HG03521 (cell line): ENCODE data around the gene COL4A3.
"Not testable (repeated sequence)": the region's sequence is repeated elsewhere in the genome, so short reads cannot be mapped to it uniquely, and the experiment has no call there.

Source experiments
- ATAC-seq: cut with Tn5 transposase; IDR thresholded peaks from one replicate; pipeline ENCODE4 v1.9.1; 2021; ENCODE audit warnings: mild to moderate bottlenecking, moderate library complexity; ENCODE audit not compliant: unreplicated experiment

Gene COL4A3

DNA sequence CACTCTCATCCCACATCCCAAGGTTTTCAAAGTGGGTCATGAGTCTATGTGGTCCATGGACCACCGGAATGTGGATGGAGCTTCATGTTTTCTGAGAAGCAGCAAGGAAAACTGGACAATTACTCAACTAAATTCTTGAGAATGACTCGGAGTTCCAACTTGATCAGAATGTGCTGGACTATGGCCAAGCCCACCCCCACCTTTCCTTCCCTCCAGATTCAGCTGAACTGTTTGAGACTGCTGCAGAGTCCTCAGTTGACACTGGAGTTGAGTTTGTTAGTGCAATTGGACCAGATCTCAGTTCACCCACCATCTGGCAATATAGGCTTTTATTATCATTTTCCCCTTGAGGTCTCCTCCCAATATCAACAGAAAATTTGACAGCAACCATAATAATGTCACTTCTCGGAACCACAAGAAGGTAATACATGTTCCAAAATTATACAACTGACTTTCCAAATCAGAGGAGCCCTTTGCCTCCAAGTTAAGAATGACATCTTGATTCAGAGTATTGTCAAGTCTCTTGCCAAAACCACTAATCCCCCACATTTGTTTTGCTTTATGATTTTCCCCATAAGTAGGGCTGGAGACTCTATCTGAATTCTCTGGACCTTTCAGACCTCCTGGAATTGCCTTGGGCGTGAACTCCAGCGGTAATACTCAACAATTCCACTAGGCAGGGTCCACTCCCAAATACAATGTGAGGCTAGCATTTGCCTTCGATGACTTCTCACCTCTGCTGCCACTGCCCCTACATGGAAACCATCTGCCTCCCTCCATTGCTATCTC lies 9.2 kb upstream of the COL4A3 start:
- ATAC-seq: no peak

DNA sequence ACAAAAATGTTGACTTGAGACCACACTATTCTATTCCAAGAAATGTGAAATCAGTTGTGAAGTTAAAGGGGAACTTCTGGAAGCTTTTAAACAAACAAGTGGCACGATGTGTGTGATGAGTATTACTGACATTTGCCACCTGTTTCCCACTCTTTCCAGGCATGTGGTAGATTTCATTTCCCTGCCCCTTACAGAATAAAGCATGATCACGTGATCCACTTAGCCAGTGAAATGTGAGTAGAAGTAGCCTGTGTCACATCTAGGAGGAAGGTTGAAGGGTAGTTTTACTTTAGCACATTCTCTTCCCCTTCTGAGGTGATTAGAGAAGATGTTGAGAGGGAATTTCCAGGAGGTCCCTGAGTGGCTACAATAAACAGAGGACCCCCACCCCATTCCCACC lies 4.3 kb upstream of the COL4A3 start:
- ATAC-seq: no peak

DNA sequence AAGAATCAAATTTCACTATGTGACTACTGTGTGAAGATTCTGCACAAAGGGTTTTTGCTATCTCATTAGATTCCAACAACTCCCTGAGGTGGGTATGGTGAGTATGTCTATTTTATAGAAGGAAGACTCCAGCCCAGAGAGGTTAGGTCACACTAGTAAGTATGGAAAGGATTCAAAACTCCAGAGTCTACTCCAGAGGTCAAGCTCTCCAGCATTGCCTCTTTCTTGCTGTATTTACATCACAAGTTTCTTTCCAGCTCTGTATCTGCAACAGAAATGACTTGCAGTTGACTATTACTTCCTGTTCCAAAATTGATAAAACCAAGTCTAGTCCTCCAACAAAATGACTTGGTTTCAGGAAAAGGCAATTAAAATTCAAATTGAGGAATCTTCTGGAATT lies 2.5 kb upstream of the COL4A3 start:
- no peak for ATAC-seq

DNA sequence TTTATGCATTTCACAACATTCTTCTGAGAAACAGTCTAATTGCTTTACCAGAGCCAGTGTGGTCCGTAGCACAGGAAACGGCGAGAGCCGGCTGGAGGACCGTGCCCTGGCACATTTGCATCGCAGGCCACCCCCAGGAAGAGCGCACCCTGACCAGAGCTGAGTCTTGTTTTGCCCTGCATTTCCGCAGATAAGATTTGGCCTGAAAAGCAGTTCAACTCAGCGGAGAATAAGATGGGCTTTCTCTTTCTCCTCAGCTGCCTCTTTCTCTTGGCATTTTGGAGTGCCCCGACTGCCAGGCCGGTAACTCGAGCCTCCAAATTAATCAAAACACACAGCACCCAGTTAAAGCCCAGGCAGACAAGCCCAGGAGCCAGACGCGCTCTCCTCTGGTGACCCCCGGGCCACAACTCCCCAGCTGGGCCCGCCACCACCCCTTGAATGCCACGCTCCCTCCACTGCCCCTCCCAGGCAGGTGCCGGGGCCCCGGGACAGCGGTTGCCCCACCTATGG lies 883 bp upstream of the COL4A3 start:
- ATAC-seq: peak; percentile 57

DNA sequence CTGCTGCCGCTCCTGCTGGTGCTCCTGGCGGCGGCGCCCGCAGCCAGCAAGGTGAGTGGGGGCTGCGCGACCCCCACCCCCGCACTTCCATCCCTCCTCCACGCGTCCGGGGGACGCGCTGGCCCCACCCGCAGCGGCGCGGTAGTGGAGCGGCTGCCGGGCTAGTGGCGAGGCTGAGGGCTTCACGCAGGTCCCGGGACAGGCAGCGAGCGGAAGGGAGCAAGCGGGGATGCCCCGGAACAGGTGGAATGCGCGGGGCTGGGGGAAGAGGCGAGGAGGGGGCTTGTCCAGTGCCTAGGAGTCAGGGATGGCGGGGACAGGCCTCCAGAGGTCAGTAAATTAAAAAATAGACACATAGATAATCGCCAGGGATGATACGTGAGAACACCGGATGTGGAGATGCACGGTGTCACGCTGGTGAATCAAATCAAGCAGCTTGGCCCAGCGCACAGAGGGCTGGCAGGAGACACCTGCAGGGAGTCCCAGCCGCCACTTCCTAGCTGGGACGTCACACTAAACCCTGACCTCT lies 403 bp downstream of the COL4A3 start:
- peak; percentile 50 for ATAC-seq

DNA sequence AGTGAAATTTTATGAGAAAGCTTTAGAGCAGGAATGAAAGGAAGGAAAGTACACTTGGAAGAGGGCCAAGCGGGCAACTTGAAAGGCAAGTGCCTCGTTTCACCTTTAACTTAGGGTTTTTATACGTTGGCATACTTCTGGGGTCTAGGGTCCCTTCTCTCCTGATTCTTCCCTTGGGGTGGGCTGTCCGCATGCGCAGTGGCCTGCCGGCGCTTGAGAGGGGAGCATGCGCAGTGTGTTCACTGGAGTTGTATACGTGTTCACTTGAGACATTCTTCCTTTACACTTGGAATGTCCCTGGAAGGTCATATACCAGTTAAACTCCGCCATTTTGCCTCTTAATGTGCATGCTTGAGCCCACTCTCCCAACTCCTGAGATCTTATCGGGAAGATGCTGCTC lies 7.4 kb downstream of the COL4A3 start:
- not testable (repeated sequence) for ATAC-seq

DNA sequence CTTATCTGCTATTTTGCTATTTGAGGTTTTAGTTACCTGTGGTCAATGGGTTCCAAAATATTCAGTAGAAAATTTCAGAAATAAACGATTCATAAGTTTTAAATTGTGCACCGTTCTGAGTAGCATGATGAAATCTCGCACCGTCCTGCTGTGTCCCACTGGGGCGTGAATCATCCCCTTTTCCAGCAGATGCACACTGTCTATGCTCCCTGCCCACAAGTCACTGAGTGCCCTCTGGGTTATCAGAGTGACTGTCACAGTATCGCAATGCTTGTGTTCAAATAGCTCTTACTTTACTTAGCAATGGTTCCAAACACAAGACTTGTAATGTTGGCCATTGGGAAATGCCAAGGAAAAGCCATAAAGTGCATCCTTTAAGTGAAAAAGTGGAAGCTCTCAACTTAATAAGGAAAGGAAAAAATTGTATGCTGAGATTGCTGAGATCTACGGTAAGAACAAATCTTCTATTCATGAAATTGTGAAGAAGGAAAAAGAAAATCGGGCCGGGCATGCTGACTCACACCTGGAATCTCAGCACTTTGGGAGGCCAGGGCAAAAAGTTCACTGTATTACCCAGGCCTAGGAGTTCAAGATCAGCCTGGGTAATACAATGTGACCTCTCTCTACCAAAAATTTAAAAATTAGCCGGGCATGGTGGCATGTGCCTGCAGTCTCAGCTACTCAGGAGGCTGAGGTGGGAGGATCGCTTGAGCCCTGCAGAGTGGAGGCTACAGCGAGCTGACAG lies 13.3 kb downstream of the COL4A3 start:
- no peak for ATAC-seq

DNA sequence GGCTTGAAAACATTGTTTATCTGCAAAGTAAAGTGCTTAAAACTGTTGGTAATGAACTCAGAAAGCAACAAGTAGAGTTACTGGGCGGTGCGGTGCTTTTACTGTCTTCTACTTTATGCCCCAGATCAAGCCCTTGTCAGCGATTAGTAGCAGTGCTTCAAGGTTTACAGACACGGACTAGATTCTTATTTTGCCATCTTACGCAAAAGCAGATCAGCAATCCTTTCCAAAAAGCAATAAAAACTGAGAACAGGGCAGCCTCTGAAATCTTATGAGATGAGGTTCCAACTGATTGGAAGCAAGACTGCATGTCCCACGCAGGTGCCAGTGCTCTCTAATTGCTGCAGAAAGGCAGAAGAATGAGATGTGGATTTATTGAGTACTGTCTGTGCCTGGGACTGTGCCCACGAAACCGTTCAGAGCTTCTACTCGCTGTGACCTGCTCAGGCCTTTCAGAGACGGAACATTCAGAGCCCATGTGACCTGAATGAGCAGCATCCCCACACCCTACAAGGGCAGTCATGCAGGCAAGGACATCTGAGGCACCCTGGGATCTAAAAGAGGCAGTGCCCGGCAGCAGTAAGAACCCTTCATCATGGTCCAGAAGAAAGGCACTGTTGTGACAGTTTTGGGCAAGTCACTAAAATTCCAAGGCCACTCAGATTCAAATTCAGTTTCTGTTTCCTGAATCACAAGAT lies 15.7 kb downstream of the COL4A3 start:
- no peak for ATAC-seq

DNA sequence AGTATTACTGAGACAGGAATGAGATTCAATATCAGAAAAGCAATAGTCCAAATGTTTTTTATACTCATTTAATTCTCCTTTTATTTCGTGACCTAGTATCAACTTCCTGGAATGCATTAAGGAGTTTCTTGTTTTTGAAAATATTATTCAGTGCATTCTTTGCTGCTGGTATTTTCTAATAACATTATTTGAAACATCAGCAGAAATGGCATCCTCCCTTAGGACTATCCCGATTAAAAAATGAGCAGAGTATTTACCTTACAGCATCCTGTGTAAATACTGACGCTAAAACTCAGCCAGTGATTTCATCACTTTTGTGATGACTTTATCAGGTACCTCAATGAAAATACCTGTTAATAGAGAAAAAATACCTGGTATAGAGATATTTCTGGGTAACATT lies 16.3 kb downstream of the COL4A3 start:
- ATAC-seq: no peak

DNA sequence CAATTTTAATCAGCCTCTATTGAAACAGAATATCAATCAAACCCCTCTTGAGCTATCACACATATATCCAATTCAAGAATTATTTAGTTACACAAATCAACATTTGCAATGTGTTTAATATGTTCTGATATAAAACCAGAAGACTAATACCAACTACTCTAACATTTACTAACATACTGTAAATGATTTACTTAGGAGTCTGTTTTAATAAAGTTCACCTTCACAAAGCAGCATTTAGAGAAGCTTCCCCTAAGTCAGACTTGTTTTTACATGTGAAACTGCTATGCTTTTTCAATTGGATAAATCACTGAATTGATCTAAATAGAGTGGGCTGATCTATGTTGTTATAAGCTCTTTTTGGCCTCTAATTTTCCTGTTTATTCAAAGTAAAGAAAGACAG lies 18.3 kb downstream of the COL4A3 start:
- ATAC-seq: no peak

DNA sequence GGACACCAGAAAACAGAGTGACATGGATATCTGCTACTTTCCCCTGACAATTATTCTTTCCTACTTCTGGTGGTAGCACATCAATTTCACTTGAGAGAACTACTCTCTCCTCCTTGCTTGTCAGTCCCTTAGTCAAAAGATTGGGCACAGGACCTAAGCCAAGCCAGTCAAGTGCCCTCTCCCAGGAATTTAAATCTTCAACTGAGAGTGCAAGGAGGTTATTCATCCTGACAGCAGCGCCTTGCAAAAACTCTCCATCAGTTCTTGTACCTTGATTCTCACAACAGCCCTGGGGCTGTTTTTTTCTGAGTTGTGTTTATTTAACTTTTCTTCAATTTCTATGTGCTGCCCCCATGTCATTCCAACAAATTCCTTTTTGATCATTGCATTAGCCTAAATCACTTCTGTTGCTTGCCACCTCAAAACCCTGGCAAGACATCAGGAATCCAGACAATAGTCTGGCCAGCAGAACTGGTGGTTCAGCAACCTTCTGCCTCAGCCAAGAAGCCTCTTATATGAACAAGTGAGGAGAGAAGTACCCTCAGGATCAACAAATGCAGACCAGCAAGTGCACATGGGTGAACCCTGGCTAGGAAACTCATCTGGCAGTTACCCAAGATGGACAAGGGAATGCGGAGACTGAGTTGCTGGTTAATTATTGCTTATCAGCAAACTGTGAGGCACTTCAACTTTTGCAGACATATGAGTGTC lies 19.4 kb downstream of the COL4A3 start:
- ATAC-seq: no peak

DNA sequence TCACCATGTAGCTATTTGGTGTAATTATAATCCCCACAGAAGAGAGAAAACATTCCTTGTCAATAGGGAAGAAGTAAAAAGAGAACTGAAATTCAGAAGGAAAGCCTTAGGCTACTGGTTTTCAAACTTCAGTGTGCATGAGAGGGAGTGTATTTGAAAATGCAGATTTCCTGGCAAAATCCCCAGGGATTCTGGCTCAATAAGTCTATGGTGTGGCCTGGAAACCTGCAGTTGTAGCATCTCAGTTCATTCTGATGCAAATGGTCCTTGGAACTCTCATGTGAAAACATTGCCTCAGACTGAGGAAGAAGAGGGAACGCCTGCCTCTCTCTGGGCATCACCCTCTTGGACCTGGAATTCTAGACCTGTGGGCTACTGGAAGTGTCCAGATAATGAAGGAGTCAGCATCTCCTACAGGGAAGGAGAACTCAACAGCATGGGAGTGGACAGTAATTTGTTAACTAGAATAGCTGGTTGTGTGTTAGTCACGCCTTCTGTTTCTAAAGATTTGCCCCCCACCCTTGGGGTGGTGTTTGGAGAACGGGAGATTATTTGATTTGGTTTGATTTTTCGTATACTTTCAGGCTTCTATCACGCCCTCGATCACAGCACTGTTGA lies 21.3 kb downstream of the COL4A3 start:
- no peak for ATAC-seq

DNA sequence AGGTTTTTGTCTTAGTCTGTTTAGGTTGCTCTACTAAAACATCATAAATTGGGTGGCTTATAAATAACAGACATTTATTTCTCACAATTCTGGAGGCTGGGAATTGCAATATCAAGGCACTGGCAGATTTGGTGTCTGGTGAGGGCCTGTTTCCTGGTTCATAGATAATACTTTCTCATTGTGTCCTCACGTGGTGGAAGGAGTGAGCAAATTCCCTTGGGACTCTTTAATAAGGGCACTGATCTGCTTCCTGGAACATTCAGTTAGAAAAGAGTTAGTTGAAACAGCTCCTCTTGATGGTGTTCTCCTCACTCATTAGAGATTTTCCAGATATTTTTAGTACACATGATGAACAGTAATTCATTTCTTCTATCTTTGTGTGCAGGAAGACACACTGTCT lies 22.3 kb downstream of the COL4A3 start:
- no peak for ATAC-seq

DNA sequence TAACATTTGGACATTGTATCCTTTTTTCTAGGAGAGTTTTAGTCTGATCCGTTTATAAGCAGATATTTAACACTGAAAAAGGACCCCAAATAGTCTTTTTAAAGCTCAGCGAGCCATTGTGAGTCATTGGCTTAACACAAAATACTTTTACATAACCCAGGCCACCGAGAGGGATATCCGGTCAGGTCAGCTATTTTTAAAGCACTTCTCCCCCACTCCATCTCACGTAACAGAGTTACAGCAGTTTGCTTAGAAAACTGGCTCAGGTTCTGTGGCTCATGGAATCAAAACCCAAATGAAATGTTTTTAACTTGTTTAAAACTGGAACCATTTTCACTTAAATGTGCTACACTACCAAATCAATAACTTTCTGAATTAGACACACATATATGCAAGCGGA lies 23.9 kb downstream of the COL4A3 start:
- peak; percentile 84 for ATAC-seq

DNA sequence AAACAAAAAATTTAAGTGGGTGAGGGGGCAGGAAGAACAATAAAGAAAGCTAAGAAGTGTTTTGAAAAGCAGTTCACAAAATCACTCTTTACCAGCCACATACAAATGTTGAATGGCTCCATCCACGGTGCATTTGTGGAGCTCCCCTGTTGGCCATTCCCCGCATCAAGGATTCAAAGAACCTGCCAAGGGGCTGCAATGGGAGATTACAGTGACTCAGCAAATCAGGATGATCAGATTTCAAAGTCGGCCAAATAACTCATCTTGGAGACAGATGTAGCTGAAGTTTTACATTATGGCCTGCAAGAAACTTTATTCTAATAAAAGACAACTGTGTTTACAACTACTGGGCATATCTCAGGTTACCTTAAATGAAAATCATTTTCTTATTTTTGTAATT lies 26.9 kb downstream of the COL4A3 start:
- no peak for ATAC-seq

DNA sequence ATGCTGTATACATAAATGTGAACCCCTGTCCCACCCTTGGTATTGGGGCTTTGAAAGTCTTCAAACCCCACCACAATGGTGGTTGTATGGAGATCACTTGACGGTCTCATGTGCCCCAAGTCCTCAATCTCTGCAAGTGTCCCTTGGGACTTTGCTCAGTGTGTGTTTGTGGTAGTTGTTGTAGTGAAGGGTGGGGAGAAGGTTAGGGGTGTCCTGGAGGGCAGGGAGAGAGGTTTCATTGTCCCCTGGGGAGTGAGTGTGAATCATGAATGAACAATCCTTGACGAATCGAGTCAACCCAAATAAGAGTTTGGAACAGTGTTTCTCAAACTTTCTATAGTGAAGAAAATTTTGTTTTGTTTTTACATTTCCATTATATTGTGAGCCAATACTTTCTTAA lies 28.1 kb downstream of the COL4A3 start:
- ATAC-seq: no peak

DNA sequence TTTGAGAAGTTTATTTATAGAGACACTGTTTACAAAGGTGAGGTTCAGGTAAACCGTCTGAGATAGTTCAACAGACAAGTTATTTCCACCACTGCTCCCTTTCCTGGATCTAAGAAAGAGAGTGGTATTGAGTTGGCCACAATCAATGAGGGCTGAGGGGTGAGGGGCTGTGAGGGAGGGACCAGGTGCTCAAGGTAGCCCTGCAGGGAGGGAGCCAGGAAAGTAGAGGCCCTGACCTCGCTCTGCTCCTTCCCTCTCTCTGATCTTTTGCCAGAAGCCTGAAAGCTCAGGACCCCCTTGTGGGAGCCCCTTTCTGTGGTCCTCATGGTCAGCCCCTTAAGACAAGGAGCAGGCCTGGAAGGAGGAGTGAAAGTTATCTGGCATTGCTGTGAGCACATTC lies 29.8 kb downstream of the COL4A3 start:
- ATAC-seq: no peak

DNA sequence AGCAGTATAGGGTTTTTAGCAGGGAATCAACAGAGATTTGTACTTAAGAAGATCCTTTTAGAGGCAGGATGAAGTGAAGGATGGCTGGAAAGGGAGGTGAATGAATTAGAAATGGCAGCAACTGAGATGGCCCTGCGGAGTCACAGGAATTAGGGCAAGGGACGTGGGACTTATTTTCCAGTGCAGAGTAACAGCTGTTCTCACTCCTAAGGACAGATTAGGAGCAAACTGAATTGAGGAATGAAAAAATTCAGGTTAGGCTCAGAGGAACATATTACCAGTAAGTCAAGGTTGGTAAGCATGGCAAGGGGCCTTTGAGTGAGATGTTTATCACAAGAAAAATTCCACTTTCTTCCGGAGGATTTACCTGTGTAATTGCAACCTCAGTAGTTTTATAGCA lies 34.4 kb downstream of the COL4A3 start:
- ATAC-seq: no peak

DNA sequence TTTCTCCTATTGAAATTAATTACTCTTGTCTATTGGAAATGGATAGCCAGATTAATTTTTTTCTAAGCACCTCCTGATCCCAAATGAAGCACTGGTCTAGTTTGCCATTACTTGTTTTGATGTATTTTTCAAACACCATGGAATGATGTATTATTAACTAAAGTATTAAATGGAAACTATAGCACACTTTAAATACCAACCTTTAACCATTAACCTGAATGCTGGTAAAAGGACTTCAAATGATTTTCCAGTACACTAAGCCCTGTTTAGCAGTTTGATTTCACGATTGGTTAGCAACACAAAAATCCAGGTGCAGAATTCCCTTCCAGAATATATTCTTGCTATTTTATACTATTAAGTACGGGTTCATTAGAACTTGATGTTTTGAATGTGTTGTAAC lies 37.3 kb downstream of the COL4A3 start:
- ATAC-seq: no peak

DNA sequence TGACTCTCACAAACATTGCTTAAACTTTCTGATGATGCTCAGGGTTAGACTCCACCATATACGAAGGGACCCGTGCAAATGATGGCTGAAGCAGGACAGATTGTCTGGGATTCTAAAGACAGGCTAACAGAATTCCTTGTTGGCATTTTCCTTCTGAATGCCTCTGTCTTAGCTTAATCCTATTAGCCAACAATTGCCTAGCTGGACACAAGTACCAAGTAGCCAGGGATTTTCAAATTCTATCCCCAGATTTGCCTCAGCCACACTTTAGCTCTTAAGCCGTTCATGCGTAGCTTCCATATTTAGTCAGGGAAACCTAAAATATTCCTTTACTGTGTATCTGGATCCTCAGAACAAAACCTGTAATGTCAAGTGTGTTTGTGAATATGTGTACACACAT lies 40.0 kb downstream of the COL4A3 start:
- no peak for ATAC-seq
